GM10248 (cell line): Measurements from ENCODE around the gene EMP1.
A peak's percentile ranks its signal among the peaks of the same experiment; 100 is the strongest.
"Not testable (repeated sequence)": the region's sequence is repeated elsewhere in the genome, so short reads cannot be mapped to it uniquely, and the experiment has no call there.

ENCODE experiments used
- CTCF ChIA-PET: fragments of 300-600 bp; sonication (Branson Sonifier 250); formaldehyde crosslinking; extraction: SDS; loops from one replicate; lab custom pipeline; 2021; ENCODE audit warnings: antibody characterized with exemption; lab: Yijun Ruan, JAX
- POLR2A ChIA-PET: fragments of 350-650 bp; sonication (Branson Sonifier 250); formaldehyde crosslinking; extraction: SDS; loops from one replicate; lab custom pipeline; 2020; ENCODE audit warnings: antibody characterized with exemption; lab: Yijun Ruan, JAX
- DNase-seq: peaks from one replicate; pipeline ENCODE4 v3.0.0; 2012; ENCODE audit errors: extremely low spot score
- TF ChIP-seq, protein P1 (sequence below): IDR thresholded peaks from 2 replicates; pipeline ENCODE4 v1.5.1; 2012; ENCODE audit warnings: mild to moderate bottlenecking, low read depth; ENCODE audit errors: extremely low read depth, missing control alignments, control extremely low read depth

EMP1 gene

DNA sequence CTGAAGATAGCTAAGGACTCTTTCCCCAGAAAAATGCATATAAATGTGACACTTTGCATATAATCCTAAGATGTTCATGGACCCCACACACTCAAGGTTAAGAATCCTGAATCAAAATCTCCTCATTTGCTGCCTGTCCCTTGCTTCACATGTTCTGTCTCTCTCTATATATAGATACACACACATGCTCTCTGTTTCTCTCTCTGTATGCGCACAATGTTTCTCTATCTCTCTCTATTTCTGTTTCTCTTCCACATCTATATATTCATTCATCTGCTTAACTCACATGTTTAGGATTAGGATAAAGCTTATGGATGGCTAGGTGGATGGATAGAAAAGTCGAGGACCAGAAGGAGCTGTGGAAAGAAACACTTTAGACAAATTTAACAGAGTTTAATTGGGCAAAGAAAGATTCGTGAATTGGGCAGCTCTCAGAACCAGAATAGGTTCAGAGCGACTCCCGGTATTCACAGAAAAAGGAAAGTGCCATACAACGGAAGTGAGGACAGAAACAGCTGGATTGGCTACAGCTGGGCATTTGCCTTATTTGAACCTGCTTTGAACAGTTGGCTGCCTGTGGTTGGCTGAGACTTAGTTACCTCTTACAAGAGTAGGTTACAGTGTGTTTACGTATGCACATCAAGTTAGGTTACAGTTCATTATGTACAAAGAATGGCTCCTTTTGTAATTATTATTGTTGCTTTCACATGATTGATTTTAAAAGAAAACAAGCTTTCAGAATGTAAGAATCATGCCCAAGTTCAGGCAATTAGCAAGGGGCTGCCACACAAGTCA lies 57.6 kb downstream of the EMP1 start:
- ChIA-PET POLR2A (no interaction called here), CTCF (interaction anchor here (0.7 to 4.1 kb wide), 13 partner anchors 9 to 913 kb away, joined by 3 to 41 read pairs (median 5); no protein-coding TSS in a partner anchor)
- no peak for DNase-seq
- TF ChIP-seq, protein P1, sequence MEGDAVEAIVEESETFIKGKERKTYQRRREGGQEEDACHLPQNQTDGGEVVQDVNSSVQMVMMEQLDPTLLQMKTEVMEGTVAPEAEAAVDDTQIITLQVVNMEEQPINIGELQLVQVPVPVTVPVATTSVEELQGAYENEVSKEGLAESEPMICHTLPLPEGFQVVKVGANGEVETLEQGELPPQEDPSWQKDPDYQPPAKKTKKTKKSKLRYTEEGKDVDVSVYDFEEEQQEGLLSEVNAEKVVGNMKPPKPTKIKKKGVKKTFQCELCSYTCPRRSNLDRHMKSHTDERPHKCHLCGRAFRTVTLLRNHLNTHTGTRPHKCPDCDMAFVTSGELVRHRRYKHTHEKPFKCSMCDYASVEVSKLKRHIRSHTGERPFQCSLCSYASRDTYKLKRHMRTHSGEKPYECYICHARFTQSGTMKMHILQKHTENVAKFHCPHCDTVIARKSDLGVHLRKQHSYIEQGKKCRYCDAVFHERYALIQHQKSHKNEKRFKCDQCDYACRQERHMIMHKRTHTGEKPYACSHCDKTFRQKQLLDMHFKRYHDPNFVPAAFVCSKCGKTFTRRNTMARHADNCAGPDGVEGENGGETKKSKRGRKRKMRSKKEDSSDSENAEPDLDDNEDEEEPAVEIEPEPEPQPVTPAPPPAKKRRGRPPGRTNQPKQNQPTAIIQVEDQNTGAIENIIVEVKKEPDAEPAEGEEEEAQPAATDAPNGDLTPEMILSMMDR = no peak

DNA sequence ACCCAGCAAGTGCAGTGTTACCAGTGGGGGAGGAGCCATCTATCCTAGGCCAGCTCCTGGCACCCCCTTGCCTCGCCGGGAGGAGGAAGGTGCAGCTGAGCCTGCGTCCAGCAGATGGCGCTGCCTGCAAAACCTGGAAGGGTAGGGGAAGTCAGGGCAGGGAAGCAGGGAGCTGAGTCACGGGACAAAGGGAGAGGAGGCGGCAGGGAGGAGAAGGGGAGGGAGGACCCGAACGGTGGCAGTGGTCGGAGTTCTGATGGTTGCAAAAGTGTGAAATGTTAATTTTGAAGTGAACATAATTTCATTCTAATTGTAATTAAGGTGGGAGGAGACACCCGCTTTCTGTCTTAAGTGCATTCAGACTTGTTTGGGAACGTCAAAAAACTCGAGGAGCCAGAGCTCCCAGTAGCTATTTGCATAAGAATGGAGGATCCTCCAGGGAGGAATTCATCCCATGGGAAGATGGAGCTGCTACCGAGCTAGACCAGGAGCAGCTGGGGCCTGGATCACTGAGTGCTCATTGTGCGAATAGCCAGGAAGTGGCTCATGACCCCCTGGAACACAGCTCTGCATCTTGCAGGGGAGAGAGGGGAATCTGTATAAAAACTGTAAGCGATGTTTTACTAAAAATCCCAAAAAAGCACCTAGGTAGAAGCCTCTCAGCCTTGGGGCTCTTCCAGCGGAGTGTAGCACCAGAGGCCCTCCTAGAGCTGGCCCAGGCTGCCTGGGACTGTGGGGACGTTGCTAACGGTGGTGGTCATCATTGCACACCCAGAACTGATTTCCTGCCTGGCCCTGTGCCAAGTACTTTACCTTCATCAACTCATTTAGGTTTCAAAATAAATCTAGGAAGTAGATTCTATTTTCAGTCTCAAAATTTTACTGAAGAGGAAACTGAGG lies 59.5 kb downstream of the EMP1 start:
- ChIA-PET POLR2A (no interaction called here), CTCF (interaction anchor here (0.6 to 4.1 kb wide), 35 partner anchors 10 to 911 kb away, joined by 3 to 41 read pairs (median 4); no protein-coding TSS in a partner anchor)
- DNase-seq = peak; percentile 82
- TF ChIP-seq, protein P1 = peak; percentile 99

DNA sequence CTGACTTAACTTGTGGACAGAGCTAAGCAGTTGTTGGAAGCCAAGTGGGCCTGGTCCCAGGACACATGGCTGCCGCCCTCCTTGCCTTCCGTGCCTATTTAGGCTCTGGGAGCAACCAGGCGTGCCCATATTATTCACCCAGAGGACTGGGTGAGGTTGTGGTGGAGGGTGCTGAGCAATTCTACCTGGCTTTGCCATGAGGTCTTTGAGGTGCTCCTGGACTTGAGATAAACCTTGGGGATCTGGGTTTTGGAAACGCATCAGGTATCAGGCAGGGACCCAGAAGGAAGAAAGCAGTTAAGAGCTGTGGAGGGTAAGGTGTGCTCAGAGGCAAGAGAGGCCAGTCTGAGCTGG lies 60.1 kb downstream of the EMP1 start:
- POLR2A ChIA-PET = no interaction called here
- no peak for DNase-seq
- CTCF ChIA-PET = interaction anchor here (1.0 to 4.1 kb wide), 17 partner anchors 8 to 911 kb away, joined by 3 to 41 read pairs (median 6); no protein-coding TSS in a partner anchor
- TF ChIP-seq, protein P1 = no peak

DNA sequence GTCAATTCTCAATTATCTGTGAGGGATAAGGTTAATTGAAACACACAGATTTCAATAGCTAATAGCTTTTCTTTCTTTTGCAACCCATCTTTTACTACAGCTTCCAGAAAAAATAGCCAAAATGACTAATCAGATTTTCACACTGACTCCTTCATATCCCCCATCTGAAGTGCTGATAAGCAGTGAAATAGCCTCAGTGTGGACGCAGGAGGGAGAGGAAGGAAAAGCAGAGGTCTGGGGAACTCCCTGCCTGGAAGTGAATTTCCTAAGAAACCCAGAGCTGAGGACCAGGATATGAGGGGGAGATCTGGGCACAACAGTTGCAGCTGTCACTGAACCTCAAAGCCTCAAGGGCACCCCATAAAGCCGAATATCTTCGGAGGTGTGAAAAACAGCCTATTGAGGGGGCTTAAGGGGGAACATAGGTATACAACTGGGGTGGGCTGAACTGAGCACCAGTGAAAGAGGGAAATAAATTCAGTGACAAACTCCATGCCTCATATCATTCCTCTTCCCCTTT lies 60.9 kb downstream of the EMP1 start:
- POLR2A ChIA-PET = no interaction called here
- TF ChIP-seq, protein P1 = no peak
- DNase-seq = no peak
- CTCF ChIA-PET = interaction anchor here (1.0 to 4.1 kb wide), 5 partner anchors 9 to 45 kb away, joined by 3 to 41 read pairs (median 23); no protein-coding TSS in a partner anchor

DNA sequence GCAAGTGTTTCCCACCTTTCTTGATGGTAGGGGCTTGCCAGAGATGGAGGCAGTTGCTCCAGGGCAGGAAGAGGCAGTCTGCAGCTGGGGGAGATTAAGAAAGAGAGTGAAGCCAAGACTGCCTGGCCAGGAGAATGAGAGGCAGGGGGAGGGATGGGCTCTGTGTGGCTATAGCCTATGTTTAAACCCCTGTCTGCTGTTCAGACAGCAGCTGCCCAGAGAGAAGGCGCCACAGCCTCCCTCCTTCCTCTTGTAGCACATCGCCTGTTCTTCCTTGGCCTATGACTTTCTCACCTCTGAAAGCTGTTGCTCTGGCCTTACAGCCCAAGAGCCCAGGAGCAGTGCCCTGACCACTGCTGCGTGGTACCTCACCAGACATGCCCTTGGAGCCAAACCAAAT lies 61.7 kb downstream of the EMP1 start:
- DNase-seq = no peak
- TF ChIP-seq, protein P1 = no peak
- POLR2A ChIA-PET = no interaction called here
- CTCF ChIA-PET = interaction anchor here (4.1 kb wide), 1 partner anchor 22 kb away, joined by 23 read pairs; no protein-coding TSS in a partner anchor

DNA sequence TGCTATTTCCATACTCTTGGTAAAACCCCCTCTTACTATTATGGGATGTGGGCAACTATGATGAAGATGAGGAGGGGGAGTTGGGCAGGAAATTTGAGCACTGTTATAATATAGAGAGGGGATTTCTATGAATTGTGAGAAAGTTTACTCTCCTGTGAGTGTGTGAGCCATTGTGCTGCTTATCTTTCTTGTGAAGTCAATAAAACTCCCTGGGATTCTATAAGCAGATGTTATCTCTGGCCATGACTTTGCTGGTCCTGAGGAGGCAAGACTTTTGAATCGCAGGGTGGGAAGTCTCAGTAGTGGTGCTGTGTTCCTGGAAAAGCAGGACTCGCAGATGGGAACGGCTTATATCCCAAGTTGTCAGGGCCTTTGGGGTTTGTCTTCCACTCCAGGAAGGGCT lies 62.2 kb downstream of the EMP1 start:
- no peak for DNase-seq
- CTCF ChIA-PET = no interaction called here

DNA sequence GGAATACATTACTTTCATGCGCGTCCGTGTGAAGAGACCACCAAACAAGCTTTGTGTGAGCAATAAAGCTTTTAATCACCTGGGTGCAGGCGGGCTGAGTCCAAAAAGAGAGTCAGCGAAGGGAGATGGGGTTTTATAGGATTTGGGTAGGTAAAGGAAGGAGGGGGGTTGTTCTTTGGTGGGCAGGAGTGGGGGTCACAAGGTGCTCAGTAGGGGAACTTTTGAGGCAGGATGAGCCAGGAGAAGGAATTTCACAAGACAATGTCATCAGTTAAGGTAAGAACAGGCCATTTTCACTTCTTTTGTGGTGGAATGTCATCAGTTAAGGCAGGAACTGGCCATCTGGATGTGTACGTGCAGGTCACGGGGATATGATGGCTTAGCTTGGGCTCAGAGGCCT lies 63.1 kb downstream of the EMP1 start:
- POLR2A ChIA-PET, DNase-seq: not testable (repeated sequence)
- CTCF ChIA-PET = interaction anchor here (1.2 kb wide), 1 partner anchor 10 kb away, joined by 3 read pairs; no protein-coding TSS in a partner anchor

More for the DNA sequence above, 62.2 kb downstream of the EMP1 start:
- POLR2A ChIA-PET = no interaction called here
- TF ChIP-seq, protein P1 = no peak

DNA sequence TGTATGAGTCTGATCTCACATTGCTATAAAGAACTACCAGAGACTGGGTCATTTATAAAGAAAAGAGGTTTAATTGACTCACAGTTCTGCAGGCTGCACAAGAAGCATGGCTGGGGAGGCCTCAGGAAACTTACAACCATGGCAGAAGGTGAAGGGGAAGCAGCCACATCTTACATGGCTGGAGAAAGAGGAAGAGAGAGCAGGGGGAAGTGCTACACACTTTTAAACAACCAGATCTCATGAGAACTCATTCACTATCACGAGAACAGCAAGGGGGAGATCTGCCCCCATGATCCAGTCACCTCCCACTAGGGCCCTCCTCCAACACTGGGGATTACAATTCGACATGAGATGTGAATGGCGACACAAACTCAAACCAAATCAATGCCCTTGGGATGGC lies 71.3 kb downstream of the EMP1 start:
- CTCF ChIA-PET = interaction anchor here (5.7 kb wide), 1 partner anchor 11 kb away, joined by 40 read pairs; no protein-coding TSS in a partner anchor
- POLR2A ChIA-PET = not testable (repeated sequence)

More for the DNA sequence above, 71.3 kb downstream of the EMP1 start:
- DNase-seq = not testable (repeated sequence)
